ENCODE results near the gene SDF2. TPM values are rescaled to one million over a fixed set of nuclear protein-coding genes. Genes with fewer than 3 reads are reported as not detected.

Gene SDF2
- total and polyA plus RNA-seq, 9 of the 15 experiments (the other 6 are each of a cell fraction or from before 2014, with no cell fraction given), result 41.2 to 132 (median 65.6) TPM

GRCh38 chr17:28598799-28599310 lies 62.9 kb downstream of the SDF2 start, which contains the start of gene SPAG5 (continued):
- TF ChIP-seq AFF1 (IDR thresholded peaks at IDR 0.05; ENCODE audit: low read depth in 1 of 2, partially characterized antibody in 2 of 2), result no peak
- TF ChIP-seq BCL6 (CRISPR knock-in tag; IDR thresholded peaks at IDR 0.05), result no peak
- no peak for TF ChIP-seq ZNF384 (IDR thresholded peaks at IDR 0.05; ENCODE audit: low read depth, low read length)
- no peak for TF ChIP-seq CEBPB (tag; IDR thresholded peaks at IDR 0.05)
- TF ChIP-seq SNAPC5 (CRISPR knock-in tag; IDR thresholded peaks at IDR 0.05), result no peak
- TF ChIP-seq MCM2 (IDR thresholded peaks at IDR 0.05; ENCODE audit: low read depth), result no peak
- TF ChIP-seq RBM17 (IDR thresholded peaks at IDR 0.05; ENCODE audit: borderline replicate concordance, low read depth, low read length), result no peak
- no peak for TF ChIP-seq SETDB1 (IDR thresholded peaks at IDR 0.05; ENCODE audit: low read length)
- no peak for TF ChIP-seq TEAD4 (IDR thresholded peaks at IDR 0.05; ENCODE audit: low read length)
- no peak for TF ChIP-seq TEAD4 (CRISPR knock-in tag; IDR thresholded peaks at IDR 0.05; ENCODE audit: borderline replicate concordance)
- no peak for TF ChIP-seq HMBOX1 (IDR thresholded peaks at IDR 0.05)
- no peak for TF ChIP-seq PHB2 (IDR thresholded peaks at IDR 0.05; ENCODE audit: low read depth)
- no peak for TF ChIP-seq ZNF408 (CRISPR knock-in tag; IDR thresholded peaks at IDR 0.05; ENCODE audit: low read depth)
- TF ChIP-seq ZNF395 (CRISPR knock-in tag; IDR thresholded peaks at IDR 0.05), result no peak
- TF ChIP-seq RAD51 (IDR thresholded peaks at IDR 0.05; ENCODE audit: borderline replicate concordance, low read depth), result 0 out of 2 replicates have a peak, but pooled peaks have one; percentile 5
- TF ChIP-seq HDAC8 (tag; IDR thresholded peaks at IDR 0.05), result no peak
- TF ChIP-seq SOX6 (IDR thresholded peaks at IDR 0.05), result 0 out of 2 replicates have a peak, but pooled peaks have one; percentile 43
- TF ChIP-seq HDGF (IDR thresholded peaks at IDR 0.05), result no peak
- no peak; the same call in 1 of the 2 replicates for TF ChIP-seq RNF2 (IDR thresholded peaks at IDR 0.05)
- TF ChIP-seq DIDO1 (tag; IDR thresholded peaks at IDR 0.05; ENCODE audit: low read depth), result no peak
- TF ChIP-seq FOS (IDR thresholded peaks at IDR 0.05; ENCODE audit: extremely low read depth, insufficient read length), result no peak
- no peak for TF ChIP-seq KAT7 (CRISPR knock-in tag; IDR thresholded peaks at IDR 0.05; ENCODE audit: borderline replicate concordance)
- 0 out of 2 replicates have a peak, but pooled peaks have one; percentile 49 for TF ChIP-seq ZBED1 (IDR thresholded peaks at IDR 0.05)
- TF ChIP-seq ASH1L (IDR thresholded peaks at IDR 0.05; ENCODE audit: borderline replicate concordance, low read depth, partially characterized antibody), result no peak
- TF ChIP-seq SMARCA5 (IDR thresholded peaks at IDR 0.05), result no peak
